GM18517 (cell line): Measurements from ENCODE around the gene FAAH.
"Not testable (repeated sequence)": the region's sequence is repeated elsewhere in the genome, so short reads cannot be mapped to it uniquely, and the experiment has no call there.

Experiments
- ATAC-seq: cut with Tn5 transposase; IDR thresholded peaks from one replicate; pipeline ENCODE4 v1.9.1; 2021; ENCODE audit warnings: mild to moderate bottlenecking, moderate library complexity; ENCODE audit not compliant: unreplicated experiment

FAAH gene

GRCh38 chr1:46394108-46394871, at the start of gene FAAH:
FAAH (plus strand) TSS chr1:46394317; CDS start chr1:46394349, 32 bp downstream.
- ATAC-seq, result no peak

GRCh38 chr1:46344481-46344880, 49.6 kb upstream of the FAAH start:
- no peak for ATAC-seq

- no peak for ATAC-seq
These were observed 48.8 kb upstream of the FAAH start for GRCh38 chr1:46345281-46345680.

- no peak for ATAC-seq
These were observed 41.8 kb upstream of the FAAH start for GRCh38 chr1:46352363-46352762.

- ATAC-seq, result not testable (repeated sequence)
These were observed 38.2 kb upstream of the FAAH start for GRCh38 chr1:46355920-46356319.

- ATAC-seq, result no peak
These were observed 32.0 kb upstream of the FAAH start for GRCh38 chr1:46362158-46362557.

- no peak for ATAC-seq
These were observed 31.0 kb upstream of the FAAH start for GRCh38 chr1:46363121-46363520.

- no peak for ATAC-seq
These were observed 29.5 kb upstream of the FAAH start for GRCh38 chr1:46364612-46365011.

GRCh38 chr1:46365796-46366195, 28.3 kb upstream of the FAAH start:
- ATAC-seq, result not testable (repeated sequence)

- no peak for ATAC-seq
These were observed 27.0 kb upstream of the FAAH start for GRCh38 chr1:46367072-46367471.

GRCh38 chr1:46367701-46368100, 26.4 kb upstream of the FAAH start:
- not testable (repeated sequence) for ATAC-seq

- no peak for ATAC-seq
These were observed 25.3 kb upstream of the FAAH start for GRCh38 chr1:46368791-46369190.

- no peak for ATAC-seq
These were observed 24.4 kb upstream of the FAAH start for GRCh38 chr1:46369542-46370213.

- ATAC-seq, result no peak
These were observed 23.9 kb upstream of the FAAH start for GRCh38 chr1:46370214-46370633.

GRCh38 chr1:46372431-46372830, 21.7 kb upstream of the FAAH start:
- ATAC-seq, result no peak

- ATAC-seq, result no peak
These were observed 14.1 kb upstream of the FAAH start for GRCh38 chr1:46379996-46380395.

- no peak for ATAC-seq
These were observed 13.6 kb upstream of the FAAH start for GRCh38 chr1:46380508-46380907.

- ATAC-seq, result no peak
These were observed 607 bp upstream of the FAAH start for GRCh38 chr1:46393510-46393909.

GRCh38 chr1:46394872-46395465, 852 bp downstream of the FAAH start:
- ATAC-seq, result no peak

- no peak for ATAC-seq
These were observed 2.6 kb downstream of the FAAH start for GRCh38 chr1:46396441-46397398.

- no peak for ATAC-seq
These were observed 5.2 kb downstream of the FAAH start for GRCh38 chr1:46399307-46399706.
